CD4-positive, alpha-beta T cell treated with Interleukin-1 beta for 1 hour (primary cell): ENCODE data around the gene PKD1.
"Not testable (repeated sequence)": the region's sequence is repeated elsewhere in the genome, so short reads cannot be mapped to it uniquely, and the experiment has no call there.

Experiments used
- DNase-seq, 2 donors: peaks; one replicate each; pipeline ENCODE4 v3.0.0-alpha.2; 2020 to 2022

Gene PKD1

GRCh38 chr16:2122934-2123683 lies 12.6 kb downstream of the PKD1 start:
- DNase-seq: not testable (repeated sequence)

DNA sequence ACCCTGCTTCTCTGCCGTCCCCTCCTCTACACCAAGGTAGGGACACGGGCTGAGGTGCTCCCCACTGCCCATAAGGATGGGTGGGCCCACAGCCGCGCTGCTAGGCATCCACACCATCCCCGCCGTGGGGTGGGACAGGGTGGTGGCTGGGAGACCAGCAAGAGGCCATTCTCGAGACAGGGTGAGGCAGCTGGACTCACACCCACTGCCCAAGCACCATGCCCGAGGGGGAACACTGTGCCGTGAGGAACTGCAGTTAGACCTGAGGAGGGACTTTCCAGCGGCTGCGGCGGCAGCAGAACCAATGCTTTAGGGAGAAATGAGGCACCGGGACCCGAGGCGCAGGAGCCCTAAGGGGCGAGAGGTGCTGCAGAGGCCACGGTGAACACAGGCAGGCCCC lies 13.3 kb downstream of the PKD1 start:
- DNase-seq: no peak

DNA sequence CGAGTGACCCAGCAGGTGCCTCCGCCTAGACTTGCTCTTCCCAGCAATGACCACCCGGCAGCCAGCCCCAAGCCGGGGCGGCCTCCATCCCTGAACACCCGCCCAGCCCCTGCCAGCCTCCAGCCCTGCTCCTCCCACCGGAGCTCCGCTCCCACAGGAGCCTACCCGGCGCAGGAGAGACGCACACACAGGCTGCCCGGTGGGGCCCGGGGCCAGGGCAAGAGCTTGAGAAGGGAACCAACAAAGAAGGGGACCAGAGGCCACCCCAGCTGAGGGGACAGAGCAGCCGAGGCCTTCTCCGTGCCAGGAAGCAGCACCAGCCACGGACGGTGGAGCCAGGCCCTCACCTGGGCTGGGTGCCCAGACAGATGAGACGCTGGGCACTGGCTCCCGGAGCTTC lies 13.8 kb downstream of the PKD1 start:
- no peak for DNase-seq

DNA sequence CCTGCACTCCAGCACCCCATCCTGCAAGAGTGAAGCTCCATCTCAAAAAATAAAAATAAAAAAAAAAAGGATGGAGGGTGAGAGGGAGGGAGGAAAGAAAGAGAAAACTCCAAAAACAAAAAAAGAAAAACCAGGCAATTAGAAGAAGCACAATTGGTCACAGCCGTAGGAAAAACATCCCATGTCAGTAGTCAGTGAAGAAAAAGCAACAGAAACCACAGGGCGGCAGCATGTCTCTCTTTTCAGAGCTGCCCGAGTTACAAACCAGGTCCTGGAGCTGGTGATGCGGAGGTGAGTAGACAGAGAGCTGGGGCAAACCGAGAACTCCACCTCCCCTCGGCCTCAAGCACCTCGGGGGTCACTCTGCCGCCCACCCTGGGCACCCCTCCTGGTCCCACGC lies 14.4 kb downstream of the PKD1 start:
- DNase-seq: peak; percentile 23 to 40

DNA sequence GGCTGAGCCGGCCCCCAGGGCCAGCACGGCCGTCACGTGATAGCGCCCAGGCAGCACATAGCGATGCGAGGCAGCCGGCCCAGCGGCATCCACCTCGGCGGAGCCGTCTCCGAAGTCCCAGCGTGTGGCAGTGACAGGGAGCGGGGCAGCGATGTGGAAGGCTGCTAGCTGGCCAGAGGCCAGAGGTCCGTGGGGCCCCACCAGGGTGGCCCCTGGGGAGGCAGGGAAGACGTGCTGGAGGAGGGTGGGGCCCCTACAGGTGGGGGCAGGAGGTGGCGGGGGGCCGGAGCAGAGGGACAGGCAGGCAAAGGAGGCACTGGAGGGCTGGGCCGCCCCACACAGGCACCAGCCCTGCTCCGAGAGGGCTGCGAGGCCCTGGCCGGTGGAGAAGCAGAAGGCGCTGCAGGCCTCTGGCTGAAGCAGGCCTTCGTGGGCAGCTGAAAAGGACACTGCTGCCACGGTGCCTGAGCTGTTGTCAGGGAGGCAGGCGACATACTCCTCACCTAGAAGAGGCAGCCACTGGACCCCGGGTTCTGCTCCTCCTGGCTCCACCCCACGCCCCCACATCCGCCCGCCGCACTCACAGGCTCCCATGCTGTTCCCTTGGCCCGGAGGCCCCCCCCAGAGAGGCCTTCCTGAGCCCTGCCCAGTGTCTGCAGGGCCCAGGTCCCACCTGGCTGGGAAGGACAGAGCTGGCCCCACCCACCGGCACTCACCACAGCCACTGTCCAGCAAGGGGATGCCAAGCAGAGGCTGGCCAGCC lies 17.6 kb downstream of the PKD1 start:
- DNase-seq: not testable (repeated sequence)

- DNase-seq: not testable (repeated sequence)
Measured at GRCh38 chr16:2117341-2117740, 18.4 kb downstream of the PKD1 start.

GRCh38 chr16:2116428-2116827 lies 19.3 kb downstream of the PKD1 start:
- not testable (repeated sequence) for DNase-seq

GRCh38 chr16:2115591-2115973 lies 20.1 kb downstream of the PKD1 start:
- DNase-seq: no peak

- DNase-seq: not testable (repeated sequence)
Measured at GRCh38 chr16:2114885-2115590, 20.7 kb downstream of the PKD1 start.

- not testable (repeated sequence) for DNase-seq
Measured at GRCh38 chr16:2114225-2114624, 21.5 kb downstream of the PKD1 start.

DNA sequence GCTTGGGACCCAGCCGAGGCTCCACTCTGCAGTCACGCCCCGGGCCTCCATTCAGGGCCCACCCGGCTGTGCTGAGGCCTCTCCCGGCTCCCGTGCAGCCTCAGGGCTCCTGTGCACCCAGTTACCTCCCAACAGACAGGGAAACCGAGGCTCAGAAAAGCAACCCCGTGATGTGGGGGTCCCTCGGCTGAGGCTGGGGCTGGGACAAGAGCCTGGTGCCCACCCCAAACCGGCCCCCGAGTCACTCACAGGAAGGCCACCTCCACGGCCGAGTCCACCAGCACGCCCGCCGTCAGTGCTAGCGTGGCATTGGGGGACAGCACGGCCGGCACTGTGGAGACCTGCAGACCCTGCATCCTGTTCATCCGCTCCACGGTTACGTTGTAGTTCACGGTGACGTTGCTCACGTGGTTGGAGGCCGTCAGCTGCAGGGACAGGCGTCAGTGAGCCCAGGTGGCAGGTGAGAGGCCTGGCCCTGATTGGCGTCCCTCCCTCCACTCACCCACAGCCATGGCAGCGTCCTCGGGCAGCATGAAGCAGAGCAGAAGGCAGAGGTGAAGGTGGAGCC lies 23.1 kb downstream of the PKD1 start:
- DNase-seq: not testable (repeated sequence)

DNA sequence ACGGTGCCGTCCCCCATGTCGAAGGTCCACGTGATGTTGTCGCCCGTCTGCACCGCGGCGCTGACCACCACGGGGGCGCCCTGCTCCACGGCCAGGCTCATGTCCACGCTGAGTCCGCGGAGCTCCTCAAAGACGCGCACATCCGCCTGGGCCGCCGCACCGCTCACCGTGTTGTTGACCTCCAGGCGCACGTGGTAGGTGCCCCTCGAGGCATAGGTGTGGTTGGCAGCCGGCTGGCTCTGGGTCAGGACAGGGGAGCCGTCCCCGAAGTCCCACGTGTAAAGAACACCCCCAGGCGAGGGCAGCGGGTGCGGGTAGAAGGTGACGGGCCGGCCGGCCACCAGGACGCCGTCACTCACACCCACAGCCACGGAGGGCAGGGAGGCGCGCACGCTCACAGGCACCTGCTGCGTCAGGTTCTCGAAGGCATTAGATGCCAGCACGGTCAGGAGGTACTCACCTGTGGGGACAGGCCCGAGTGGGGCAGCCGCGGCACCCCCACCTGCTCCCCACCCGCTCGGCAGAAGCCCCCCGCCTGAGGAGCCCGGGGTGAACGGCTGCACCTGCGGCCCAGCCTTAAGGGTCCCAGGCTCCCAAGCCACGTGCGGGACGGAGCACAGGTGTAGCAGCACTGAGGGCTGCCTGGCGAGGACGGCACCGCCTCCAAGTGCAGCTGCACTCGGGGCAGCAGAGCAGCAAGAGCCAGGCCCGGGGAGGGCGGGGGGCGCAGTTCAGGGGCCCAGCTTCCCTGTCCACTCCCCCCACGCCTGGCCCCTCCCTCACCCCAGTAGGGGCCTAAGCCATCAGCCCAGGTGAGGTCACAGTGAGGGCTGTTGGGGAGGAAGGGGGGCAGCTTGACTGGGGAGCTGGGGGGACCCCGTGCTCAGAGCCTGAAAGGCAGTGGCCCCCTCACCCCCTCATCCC lies 24.0 kb downstream of the PKD1 start:
- DNase-seq: not testable (repeated sequence)

GRCh38 chr16:2111009-2111353 lies 24.7 kb downstream of the PKD1 start:
- not testable (repeated sequence) for DNase-seq

DNA sequence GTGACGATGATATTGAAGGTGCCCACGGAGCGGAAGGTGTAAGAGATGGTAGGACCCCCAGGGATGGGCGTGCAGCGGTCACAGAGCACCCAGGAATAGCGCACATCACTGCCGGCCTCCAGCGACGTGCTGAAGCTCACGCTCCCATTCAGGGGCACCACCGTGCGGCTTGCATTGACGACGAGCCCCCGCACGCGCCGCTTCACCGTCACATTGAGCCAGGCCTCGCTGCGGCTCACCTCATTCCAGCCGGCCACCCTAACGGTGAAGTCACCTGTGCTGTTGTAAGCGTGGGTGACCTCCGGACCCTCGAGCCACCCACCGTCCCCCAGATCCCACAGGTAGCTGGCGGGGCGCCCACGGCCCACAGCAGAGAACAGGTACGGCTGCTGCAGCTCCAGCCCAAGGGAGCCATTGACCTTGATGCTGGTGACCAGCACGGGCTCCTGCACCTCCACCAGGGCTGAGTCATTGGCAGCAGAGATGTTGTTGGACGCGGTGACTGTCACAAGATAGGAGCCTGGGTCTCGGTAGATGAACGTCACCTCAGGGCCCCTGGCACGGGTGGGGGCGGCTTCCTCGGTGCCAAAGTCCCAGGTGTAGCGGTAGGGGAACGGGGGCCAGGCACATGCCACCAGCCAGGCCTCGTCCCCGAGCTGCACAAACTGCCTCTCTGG lies 25.2 kb downstream of the PKD1 start:
- DNase-seq: not testable (repeated sequence)

- DNase-seq: not testable (repeated sequence)
Measured at GRCh38 chr16:2109872-2110271, 25.8 kb downstream of the PKD1 start.

GRCh38 chr16:2109271-2109580 lies 26.5 kb downstream of the PKD1 start:
- DNase-seq: not testable (repeated sequence)

GRCh38 chr16:2108446-2109270 lies 27.0 kb downstream of the PKD1 start:
- DNase-seq: not testable (repeated sequence)

GRCh38 chr16:2107791-2108125 lies 27.9 kb downstream of the PKD1 start:
- DNase-seq: not testable (repeated sequence)

DNA sequence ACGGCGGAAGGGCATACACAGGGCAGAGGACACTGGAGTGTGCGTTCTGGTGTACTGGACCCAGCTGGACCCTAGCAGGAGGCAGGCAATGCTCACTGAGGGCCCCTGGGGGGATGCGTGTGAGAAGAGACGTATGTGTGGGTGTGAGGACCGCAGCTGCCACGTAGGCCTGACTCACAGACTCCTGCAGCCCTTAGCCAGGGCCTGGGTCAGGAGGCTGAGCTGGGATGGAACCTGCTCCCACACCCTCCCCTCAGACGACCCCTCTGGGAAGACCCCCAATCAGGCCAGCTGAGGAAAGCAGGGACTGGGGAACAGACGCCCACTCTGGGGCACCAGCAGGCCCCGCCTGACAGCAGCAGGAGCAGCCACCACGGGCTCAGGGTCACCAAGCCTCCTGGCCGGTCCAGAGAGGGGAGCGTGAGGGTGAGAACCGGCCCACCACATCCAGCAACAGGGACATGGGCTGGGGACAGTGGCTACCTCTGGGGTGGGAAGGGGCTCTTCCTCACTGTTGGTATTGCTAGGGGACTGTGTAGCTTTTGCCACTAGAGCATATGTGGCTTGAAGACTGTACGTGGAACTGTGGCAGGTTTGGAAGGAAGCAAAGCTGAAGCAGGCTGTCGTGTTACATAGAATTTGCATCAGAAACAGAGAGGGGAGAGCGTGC lies 28.4 kb downstream of the PKD1 start:
- DNase-seq: not testable (repeated sequence)

DNA sequence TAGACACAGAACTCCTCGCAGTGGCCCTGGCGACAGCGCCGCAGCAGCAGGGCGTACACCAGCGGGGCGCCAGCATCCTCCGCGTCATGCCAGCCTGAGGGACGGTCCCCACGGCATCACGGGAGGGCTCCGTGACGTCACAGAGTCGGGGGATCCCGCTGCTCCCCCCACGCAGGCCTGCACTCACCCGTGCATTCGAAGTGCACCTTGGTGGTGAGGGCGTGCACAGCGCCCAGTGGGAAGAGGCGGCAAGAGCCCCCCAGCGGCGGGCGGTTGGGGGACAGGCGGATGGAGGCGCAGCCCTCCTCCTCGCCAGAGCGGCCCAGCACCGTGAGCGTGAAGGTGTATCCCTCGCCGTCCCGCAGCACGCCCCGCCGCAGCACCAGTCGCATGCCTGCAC lies 29.5 kb downstream of the PKD1 start:
- DNase-seq: not testable (repeated sequence)
